Effector memory CD8-positive, alpha-beta T cell (primary cell): ENCODE data around the gene STRN.
"Not testable (repeated sequence)": the region's sequence is repeated elsewhere in the genome, so short reads cannot be mapped to it uniquely, and the experiment has no call there.

Source experiments
- ATAC-seq: fragments of 150-1000 bp; cut with Tn5 transposase; replicated peaks from 2 replicates; pipeline ENCODE4 v1.10.0; 2021; ENCODE audit warnings: mild to moderate bottlenecking, moderate library complexity
- DNase-seq, 3 experiments: peaks; one replicate each; pipeline ENCODE4 v3.0.0; 2021
- H3K27ac Mint-ChIP-seq, 2 donors: one replicate each; pipeline ENCODE4 v1.8.0; 2022; ENCODE audit warnings: mild to moderate bottlenecking in 2 of 2, mixed read lengths in 2 of 2, moderate library complexity in 2 of 2
- H3K27me3 Mint-ChIP-seq, 2 donors: one replicate each; pipeline ENCODE4 v1.8.0; 2022; ENCODE audit warnings: mixed read lengths in 2 of 2
- H3K36me3 Mint-ChIP-seq: one replicate; pipeline ENCODE4 v1.8.0; 2022; ENCODE audit warnings: mild to moderate bottlenecking, moderate library complexity, mixed read lengths; ENCODE audit not compliant: insufficient read depth
- H3K4me1 Mint-ChIP-seq, 2 donors: one replicate each; pipeline ENCODE4 v1.8.0; 2022; ENCODE audit warnings: low read depth in 2 of 2, mixed read lengths in 2 of 2
- H3K4me3 Mint-ChIP-seq, 2 donors: one replicate each; pipeline ENCODE4 v1.8.0; 2022; ENCODE audit warnings: mild to moderate bottlenecking in 2 of 2, mixed read lengths in 2 of 2, moderate library complexity in 2 of 2
- H3K9me3 Mint-ChIP-seq, 2 donors: one replicate each; pipeline ENCODE4 v1.8.0; 2022; ENCODE audit warnings: mixed read lengths in 2 of 2

STRN gene

GRCh38 chr2:36915627-36916026 is 50.7 kb downstream of the STRN start:
- H3K4me3 Mint-ChIP-seq: no peak overlapping the region

GRCh38 chr2:36912695-36913094 is 53.6 kb downstream of the STRN start:
- H3K36me3 Mint-ChIP-seq: peaks cover 7% of the 10 kb centered on the region
- ATAC-seq: no peak

More at GRCh38 chr2:36915627-36916026, 50.7 kb downstream of the STRN start:
- H3K27ac Mint-ChIP-seq: no peak overlapping the region
- no peaks in the 10 kb centered on the region for H3K27me3 Mint-ChIP-seq
- ATAC-seq (no peak), DNase-seq (no peak)
- no peaks in the 10 kb centered on the region for H3K9me3 Mint-ChIP-seq
- H3K4me1 Mint-ChIP-seq: no peaks in the 10 kb centered on the region
- H3K36me3 Mint-ChIP-seq: no peaks in the 10 kb centered on the region

GRCh38 chr2:36911012-36911411 is 55.3 kb downstream of the STRN start:
- no peaks in the 10 kb centered on the region for H3K27me3 Mint-ChIP-seq
- no peak overlapping the region for H3K27ac Mint-ChIP-seq
- no peaks in the 10 kb centered on the region for H3K9me3 Mint-ChIP-seq
- peaks cover 5 to 11% of the 10 kb centered on the region in 2 donors for H3K4me1 Mint-ChIP-seq
- no peak for ATAC-seq
- no peak for DNase-seq
- no peak overlapping the region for H3K4me3 Mint-ChIP-seq
- peaks cover 13% of the 10 kb centered on the region for H3K36me3 Mint-ChIP-seq

More at GRCh38 chr2:36912695-36913094, 53.6 kb downstream of the STRN start:
- Mint-ChIP-seq H3K27me3 (no peaks in the 10 kb centered on the region), H3K9me3 (no peaks in the 10 kb centered on the region), H3K27ac (no peak overlapping the region), H3K4me3 (no peak overlapping the region), H3K4me1 (peaks cover 5 to 11% of the 10 kb centered on the region in 2 donors)
- DNase-seq: no peak

GRCh38 chr2:36906277-36906676 is 60.1 kb downstream of the STRN start:
- no peak overlapping the region for H3K27ac Mint-ChIP-seq
- DNase-seq (no peak), ATAC-seq (no peak)
- H3K4me3 Mint-ChIP-seq: no peak overlapping the region
- no peaks in the 10 kb centered on the region for H3K27me3 Mint-ChIP-seq
- H3K9me3 Mint-ChIP-seq: no peaks in the 10 kb centered on the region
- peaks cover 25% of the 10 kb centered on the region for H3K36me3 Mint-ChIP-seq
- H3K4me1 Mint-ChIP-seq: peaks cover 5 to 11% of the 10 kb centered on the region in 2 donors

- H3K27me3 Mint-ChIP-seq: no peaks in the 10 kb centered on the region
- H3K36me3 Mint-ChIP-seq: peaks cover 32% of the 10 kb centered on the region
- DNase-seq (no peak), ATAC-seq (no peak)
- no peak overlapping the region for H3K27ac Mint-ChIP-seq
- no peak overlapping the region for H3K4me3 Mint-ChIP-seq
- H3K4me1 Mint-ChIP-seq: peaks cover 5 to 6% of the 10 kb centered on the region in 2 donors
- H3K9me3 Mint-ChIP-seq: no peaks in the 10 kb centered on the region
These were observed 61.7 kb downstream of the STRN start for GRCh38 chr2:36904636-36905035.

- no peak for ATAC-seq
- Mint-ChIP-seq H3K4me1 (no peaks in the 10 kb centered on the region), H3K9me3 (no peaks in the 10 kb centered on the region), H3K36me3 (peaks cover 31% of the 10 kb centered on the region), H3K27me3 (no peaks in the 10 kb centered on the region), H3K4me3 (no peak overlapping the region), H3K27ac (no peak overlapping the region)
- DNase-seq: no peak
These were observed 63.8 kb downstream of the STRN start for GRCh38 chr2:36902385-36903120.

GRCh38 chr2:36892805-36893204 is 73.5 kb downstream of the STRN start:
- DNase-seq (no peak), ATAC-seq (no peak)
- Mint-ChIP-seq H3K4me1 (peaks cover 0 to 4% of the 10 kb centered on the region in 2 donors), H3K27ac (no peak overlapping the region), H3K9me3 (no peaks in the 10 kb centered on the region), H3K4me3 (no peak overlapping the region), H3K27me3 (no peaks in the 10 kb centered on the region), H3K36me3 (peaks cover 41% of the 10 kb centered on the region)

- no peaks in the 10 kb centered on the region for H3K27me3 Mint-ChIP-seq
- H3K9me3 Mint-ChIP-seq: no peaks in the 10 kb centered on the region
- no peak for DNase-seq
- no peak overlapping the region for H3K4me3 Mint-ChIP-seq
- peaks cover 33% of the 10 kb centered on the region for H3K36me3 Mint-ChIP-seq
- H3K27ac Mint-ChIP-seq: no peak overlapping the region
- H3K4me1 Mint-ChIP-seq: peaks cover 0 to 4% of the 10 kb centered on the region in 2 donors
- peak; percentile 33 for ATAC-seq
These were observed 76.5 kb downstream of the STRN start for GRCh38 chr2:36889795-36890194.

GRCh38 chr2:36887095-36887494 is 79.2 kb downstream of the STRN start:
- H3K9me3 Mint-ChIP-seq, ATAC-seq, H3K27ac Mint-ChIP-seq, H3K27me3 Mint-ChIP-seq, DNase-seq, H3K4me3 Mint-ChIP-seq, H3K4me1 Mint-ChIP-seq: not testable (repeated sequence)
- peaks cover 42% of the 10 kb centered on the region for H3K36me3 Mint-ChIP-seq

GRCh38 chr2:36886664-36887063 is 79.7 kb downstream of the STRN start:
- Mint-ChIP-seq H3K4me3 (no peak overlapping the region), H3K4me1 (peaks cover 0 to 4% of the 10 kb centered on the region in 2 donors), H3K27me3 (no peaks in the 10 kb centered on the region), H3K9me3 (no peaks in the 10 kb centered on the region), H3K27ac (no peak overlapping the region), H3K36me3 (peaks cover 40% of the 10 kb centered on the region)
- ATAC-seq (no peak), DNase-seq (no peak)

- H3K9me3 Mint-ChIP-seq: no peaks in the 10 kb centered on the region
- no peak overlapping the region for H3K4me3 Mint-ChIP-seq
- H3K4me1 Mint-ChIP-seq: peaks cover 0 to 4% of the 10 kb centered on the region in 2 donors
- DNase-seq (no peak), ATAC-seq (no peak)
- no peak overlapping the region for H3K27ac Mint-ChIP-seq
- no peaks in the 10 kb centered on the region for H3K27me3 Mint-ChIP-seq
- H3K36me3 Mint-ChIP-seq: peaks cover 39% of the 10 kb centered on the region
These were observed 80.7 kb downstream of the STRN start for GRCh38 chr2:36885605-36886004.

GRCh38 chr2:36882532-36882931 is 83.8 kb downstream of the STRN start:
- no peaks in the 10 kb centered on the region for H3K4me1 Mint-ChIP-seq
- no peak for ATAC-seq
- no peaks in the 10 kb centered on the region for H3K9me3 Mint-ChIP-seq
- no peak overlapping the region for H3K4me3 Mint-ChIP-seq
- H3K36me3 Mint-ChIP-seq: peaks cover 50% of the 10 kb centered on the region
- no peaks in the 10 kb centered on the region for H3K27me3 Mint-ChIP-seq
- DNase-seq: no peak
- no peak overlapping the region for H3K27ac Mint-ChIP-seq

- H3K4me3 Mint-ChIP-seq: no peak overlapping the region
- H3K27me3 Mint-ChIP-seq: no peaks in the 10 kb centered on the region
- H3K36me3 Mint-ChIP-seq: peaks cover 57% of the 10 kb centered on the region
- no peak overlapping the region for H3K27ac Mint-ChIP-seq
- DNase-seq (no peak), ATAC-seq (no peak)
- no peaks in the 10 kb centered on the region for H3K9me3 Mint-ChIP-seq
- H3K4me1 Mint-ChIP-seq: no peaks in the 10 kb centered on the region
These were observed 84.5 kb downstream of the STRN start for GRCh38 chr2:36881816-36882215.

GRCh38 chr2:36878429-36878828 is 87.9 kb downstream of the STRN start:
- Mint-ChIP-seq H3K9me3 (no peaks in the 10 kb centered on the region), H3K4me1 (no peaks in the 10 kb centered on the region), H3K27me3 (no peaks in the 10 kb centered on the region), H3K27ac (no peak overlapping the region), H3K4me3 (no peak overlapping the region), H3K36me3 (peaks cover 77% of the 10 kb centered on the region)
- ATAC-seq (no peak), DNase-seq (no peak)
